WTC11 (cell line): Measurements from ENCODE around the gene DNAH7.

Experiments used
- CREB1 ChIP-seq: sonication (generic); formaldehyde crosslinking; IDR thresholded peaks from 2 replicates; pipeline ENCODE4 v1.8.0; 2023; ENCODE audit warnings: mild to moderate bottlenecking, missing genetic modification reagents
- ESRRA ChIP-seq: sonication (generic); formaldehyde crosslinking; IDR thresholded peaks from 2 replicates; pipeline ENCODE4 v1.8.1; 2022; ENCODE audit warnings: mild to moderate bottlenecking, missing genetic modification reagents, borderline replicate concordance
- ZNF138 ChIP-seq: sonication (generic); formaldehyde crosslinking; conservative IDR thresholded peaks from 2 replicates; pipeline ENCODE4 v1.8.1; 2022; ENCODE audit warnings: mild to moderate bottlenecking, moderate library complexity, missing genetic modification reagents
- TF ChIP-seq, protein P1 (sequence below): fragments of 200-600 bp; IDR thresholded peaks from 2 replicates; pipeline ENCODE4 v1.8.0; 2022; ENCODE audit warnings: antibody characterized with exemption
- TF ChIP-seq, protein P2 (sequence below): sonication (generic); formaldehyde crosslinking; IDR thresholded peaks from 2 replicates; pipeline ENCODE4 v1.8.1; 2023; ENCODE audit warnings: mild to moderate bottlenecking, missing genetic modification reagents, moderate library complexity
- TF ChIP-seq, protein P3 (sequence below): sonication (generic); formaldehyde crosslinking; IDR thresholded peaks from 2 replicates; pipeline ENCODE4 v1.8.1; 2023; ENCODE audit warnings: mild to moderate bottlenecking, missing genetic modification reagents
- TF ChIP-seq, protein P4 (sequence below): sonication (generic); formaldehyde crosslinking; IDR thresholded peaks from 2 replicates; pipeline ENCODE4 v1.8.1; 2022; ENCODE audit warnings: mild to moderate bottlenecking, moderate library complexity, missing genetic modification reagents

DNA sequence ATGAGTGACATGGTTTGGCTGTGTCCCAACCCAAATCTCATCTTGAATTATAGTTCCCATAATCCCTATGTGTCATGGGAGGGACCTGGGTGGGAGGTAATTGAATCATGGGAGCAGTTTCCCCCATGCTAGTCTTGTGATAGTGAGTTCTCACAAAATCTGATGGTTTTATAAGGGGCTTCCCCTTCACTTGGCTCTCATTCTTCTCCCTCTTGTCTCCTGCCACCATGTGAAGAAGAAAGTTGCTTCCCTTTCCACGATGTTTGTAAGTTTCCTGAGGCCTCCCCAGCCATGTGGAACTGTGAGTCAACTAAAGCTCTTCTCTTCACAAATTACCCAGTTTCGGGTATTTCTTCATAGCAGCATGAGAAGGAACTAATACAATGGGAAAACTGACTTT lies 14.0 kb downstream of the DNAH7 start:
- TF ChIP-seq, protein P1, sequence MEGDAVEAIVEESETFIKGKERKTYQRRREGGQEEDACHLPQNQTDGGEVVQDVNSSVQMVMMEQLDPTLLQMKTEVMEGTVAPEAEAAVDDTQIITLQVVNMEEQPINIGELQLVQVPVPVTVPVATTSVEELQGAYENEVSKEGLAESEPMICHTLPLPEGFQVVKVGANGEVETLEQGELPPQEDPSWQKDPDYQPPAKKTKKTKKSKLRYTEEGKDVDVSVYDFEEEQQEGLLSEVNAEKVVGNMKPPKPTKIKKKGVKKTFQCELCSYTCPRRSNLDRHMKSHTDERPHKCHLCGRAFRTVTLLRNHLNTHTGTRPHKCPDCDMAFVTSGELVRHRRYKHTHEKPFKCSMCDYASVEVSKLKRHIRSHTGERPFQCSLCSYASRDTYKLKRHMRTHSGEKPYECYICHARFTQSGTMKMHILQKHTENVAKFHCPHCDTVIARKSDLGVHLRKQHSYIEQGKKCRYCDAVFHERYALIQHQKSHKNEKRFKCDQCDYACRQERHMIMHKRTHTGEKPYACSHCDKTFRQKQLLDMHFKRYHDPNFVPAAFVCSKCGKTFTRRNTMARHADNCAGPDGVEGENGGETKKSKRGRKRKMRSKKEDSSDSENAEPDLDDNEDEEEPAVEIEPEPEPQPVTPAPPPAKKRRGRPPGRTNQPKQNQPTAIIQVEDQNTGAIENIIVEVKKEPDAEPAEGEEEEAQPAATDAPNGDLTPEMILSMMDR, result no peak
- TF ChIP-seq, protein P2, sequence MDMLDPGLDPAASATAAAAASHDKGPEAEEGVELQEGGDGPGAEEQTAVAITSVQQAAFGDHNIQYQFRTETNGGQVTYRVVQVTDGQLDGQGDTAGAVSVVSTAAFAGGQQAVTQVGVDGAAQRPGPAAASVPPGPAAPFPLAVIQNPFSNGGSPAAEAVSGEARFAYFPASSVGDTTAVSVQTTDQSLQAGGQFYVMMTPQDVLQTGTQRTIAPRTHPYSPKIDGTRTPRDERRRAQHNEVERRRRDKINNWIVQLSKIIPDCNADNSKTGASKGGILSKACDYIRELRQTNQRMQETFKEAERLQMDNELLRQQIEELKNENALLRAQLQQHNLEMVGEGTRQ (CRISPR knock-in tag), result no peak
- TF ChIP-seq, protein P3, sequence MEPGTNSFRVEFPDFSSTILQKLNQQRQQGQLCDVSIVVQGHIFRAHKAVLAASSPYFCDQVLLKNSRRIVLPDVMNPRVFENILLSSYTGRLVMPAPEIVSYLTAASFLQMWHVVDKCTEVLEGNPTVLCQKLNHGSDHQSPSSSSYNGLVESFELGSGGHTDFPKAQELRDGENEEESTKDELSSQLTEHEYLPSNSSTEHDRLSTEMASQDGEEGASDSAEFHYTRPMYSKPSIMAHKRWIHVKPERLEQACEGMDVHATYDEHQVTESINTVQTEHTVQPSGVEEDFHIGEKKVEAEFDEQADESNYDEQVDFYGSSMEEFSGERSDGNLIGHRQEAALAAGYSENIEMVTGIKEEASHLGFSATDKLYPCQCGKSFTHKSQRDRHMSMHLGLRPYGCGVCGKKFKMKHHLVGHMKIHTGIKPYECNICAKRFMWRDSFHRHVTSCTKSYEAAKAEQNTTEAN, result no peak
- TF ChIP-seq CREB1 (CRISPR knock-in tag), result no peak
- TF ChIP-seq ZNF138 (CRISPR knock-in tag), result no peak
- TF ChIP-seq ESRRA (CRISPR knock-in tag), result no peak
- TF ChIP-seq, protein P4, sequence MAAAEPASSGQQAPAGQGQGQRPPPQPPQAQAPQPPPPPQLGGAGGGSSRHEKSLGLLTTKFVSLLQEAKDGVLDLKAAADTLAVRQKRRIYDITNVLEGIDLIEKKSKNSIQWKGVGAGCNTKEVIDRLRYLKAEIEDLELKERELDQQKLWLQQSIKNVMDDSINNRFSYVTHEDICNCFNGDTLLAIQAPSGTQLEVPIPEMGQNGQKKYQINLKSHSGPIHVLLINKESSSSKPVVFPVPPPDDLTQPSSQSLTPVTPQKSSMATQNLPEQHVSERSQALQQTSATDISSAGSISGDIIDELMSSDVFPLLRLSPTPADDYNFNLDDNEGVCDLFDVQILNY, result no peak
